Suprapubic skin (tissue), 4 donors: ENCODE measurements around the gene SLC12A8. TPM values are rescaled to one million over a fixed set of nuclear protein-coding genes. Genes with fewer than 3 reads are reported as not detected.

ENCODE experiments used
- DNase-seq, 2 donors: peaks; one replicate each; pipeline ENCODE4 v3.0.0-alpha.2; 2019; ENCODE audit warnings: low spot score in 2 of 2
- H3K27ac ChIP-seq: fragments of 200-600 bp; sonication (generic); one replicate; pipeline ENCODE4 v1.5.1; 2019
- H3K27me3 ChIP-seq: fragments of 200-600 bp; sonication (generic); one replicate; pipeline ENCODE4 v1.5.1; 2019
- H3K36me3 ChIP-seq: fragments of 200-600 bp; sonication (generic); one replicate; pipeline ENCODE4 v1.5.1; 2019
- H3K4me1 ChIP-seq: fragments of 200-600 bp; sonication (generic); one replicate; pipeline ENCODE4 v1.5.1; 2019
- H3K4me3 ChIP-seq: fragments of 200-600 bp; sonication (generic); one replicate; pipeline ENCODE4 v1.5.1; 2019; ENCODE audit warnings: mild to moderate bottlenecking
- H3K9me3 ChIP-seq: fragments of 200-600 bp; sonication (generic); one replicate; pipeline ENCODE4 v1.5.1; 2019
- EP300 ChIP-seq: sonication (generic); formaldehyde crosslinking; IDR thresholded peaks from one replicate; pipeline ENCODE4 v1.6.1; 2017; ENCODE audit warnings: antibody characterized with exemption
- POLR2A ChIP-seq, 2 donors: fragments of 450-650 bp; IDR thresholded peaks; one replicate each; pipeline ENCODE4 v1.6.1; 2017; ENCODE audit warnings: antibody characterized with exemption in 2 of 2, mild to moderate bottlenecking in 2 of 2, moderate library complexity in 2 of 2
- POLR2AphosphoS5 ChIP-seq, 3 donors: sonication (generic); formaldehyde crosslinking; IDR thresholded peaks; one replicate each; pipeline ENCODE4 v1.6.1; 2017; ENCODE audit warnings: antibody characterized with exemption in 3 of 3
- WGBS: methylation state at CpG from one replicate; pipeline ENCODE4 v1.1.5; 2018; 5-methylcytosine and 5-hydroxymethylcytosine counted together
- total RNA-seq, 4 donors: library from RNA; depleted of rRNA; stranded (reverse); fragments of >200 nt; gene quantifications; one replicate each; pipeline ENCODE4 v1.1.0, GENCODE V29; 2016
- TF ChIP-seq, protein P1 (sequence below), 2 donors: fragments of 200-600 bp in 1 of 2; fragments of 450-650 bp in 1 of 2; sonication (generic) in 1 of 2; IDR thresholded peaks; one replicate each; pipeline ENCODE4 v1.5.1; 2016 to 2019; ENCODE audit warnings: antibody characterized with exemption in 2 of 2, mild to moderate bottlenecking in 1 of 2, moderate library complexity in 1 of 2

Gene SLC12A8
- total RNA-seq, 4 donors from 2014 or later = 2.5 to 5.8 (median 4.4) TPM

DNA sequence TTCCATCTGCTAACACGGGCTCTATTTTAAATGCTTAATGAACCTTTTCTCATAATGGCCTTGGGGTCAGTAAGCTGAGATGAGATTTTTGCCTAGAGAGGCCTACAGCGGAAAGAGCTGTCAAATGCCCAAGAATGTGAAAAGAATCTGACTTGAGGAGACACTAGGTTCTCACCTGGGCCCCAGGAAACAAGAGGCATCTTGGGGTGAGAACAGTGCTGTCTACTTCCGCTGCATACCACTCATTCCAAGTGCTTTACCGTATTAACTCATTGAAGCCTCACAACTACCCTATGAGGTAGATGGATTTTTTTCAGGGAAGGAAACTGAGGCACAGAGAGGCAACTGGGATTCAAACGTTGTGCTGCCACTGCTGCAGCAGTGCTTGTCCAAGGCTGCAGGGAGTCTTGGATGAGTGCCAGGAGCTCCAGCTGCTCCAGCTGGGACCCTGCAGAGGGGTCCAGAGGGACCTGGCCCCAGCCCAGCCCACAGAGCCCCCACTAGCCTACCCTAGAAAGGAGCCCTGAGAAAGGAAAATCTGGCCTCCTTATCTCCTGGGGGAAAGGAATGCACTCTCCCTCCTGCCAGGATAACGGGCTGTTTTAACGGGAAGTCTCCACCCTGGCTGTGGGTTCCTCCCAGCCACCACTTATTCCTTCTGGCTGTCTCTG, 68.4 kb downstream of the SLC12A8 start:
- H3K27me3 ChIP-seq = no peaks in the 10 kb centered on the region
- H3K36me3 ChIP-seq = no peaks in the 10 kb centered on the region
- no peaks in the 10 kb centered on the region for H3K9me3 ChIP-seq
- DNase-seq = no peak
- H3K4me3 ChIP-seq = no peak overlapping the region
- peaks cover 63% of the 10 kb centered on the region for H3K4me1 ChIP-seq
- H3K27ac ChIP-seq = no peak overlapping the region
- 60% methylated on average over 7 of the region's 7 CpGs for WGBS
- TF ChIP-seq, protein P1, sequence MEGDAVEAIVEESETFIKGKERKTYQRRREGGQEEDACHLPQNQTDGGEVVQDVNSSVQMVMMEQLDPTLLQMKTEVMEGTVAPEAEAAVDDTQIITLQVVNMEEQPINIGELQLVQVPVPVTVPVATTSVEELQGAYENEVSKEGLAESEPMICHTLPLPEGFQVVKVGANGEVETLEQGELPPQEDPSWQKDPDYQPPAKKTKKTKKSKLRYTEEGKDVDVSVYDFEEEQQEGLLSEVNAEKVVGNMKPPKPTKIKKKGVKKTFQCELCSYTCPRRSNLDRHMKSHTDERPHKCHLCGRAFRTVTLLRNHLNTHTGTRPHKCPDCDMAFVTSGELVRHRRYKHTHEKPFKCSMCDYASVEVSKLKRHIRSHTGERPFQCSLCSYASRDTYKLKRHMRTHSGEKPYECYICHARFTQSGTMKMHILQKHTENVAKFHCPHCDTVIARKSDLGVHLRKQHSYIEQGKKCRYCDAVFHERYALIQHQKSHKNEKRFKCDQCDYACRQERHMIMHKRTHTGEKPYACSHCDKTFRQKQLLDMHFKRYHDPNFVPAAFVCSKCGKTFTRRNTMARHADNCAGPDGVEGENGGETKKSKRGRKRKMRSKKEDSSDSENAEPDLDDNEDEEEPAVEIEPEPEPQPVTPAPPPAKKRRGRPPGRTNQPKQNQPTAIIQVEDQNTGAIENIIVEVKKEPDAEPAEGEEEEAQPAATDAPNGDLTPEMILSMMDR (IDR thresholded peaks at IDR 0.05) = no peak
- TF ChIP-seq POLR2A (IDR thresholded peaks at IDR 0.05) = no peak
- TF ChIP-seq EP300 = no peak
- no peak for TF ChIP-seq POLR2AphosphoS5 (IDR thresholded peaks at IDR 0.05)

DNA sequence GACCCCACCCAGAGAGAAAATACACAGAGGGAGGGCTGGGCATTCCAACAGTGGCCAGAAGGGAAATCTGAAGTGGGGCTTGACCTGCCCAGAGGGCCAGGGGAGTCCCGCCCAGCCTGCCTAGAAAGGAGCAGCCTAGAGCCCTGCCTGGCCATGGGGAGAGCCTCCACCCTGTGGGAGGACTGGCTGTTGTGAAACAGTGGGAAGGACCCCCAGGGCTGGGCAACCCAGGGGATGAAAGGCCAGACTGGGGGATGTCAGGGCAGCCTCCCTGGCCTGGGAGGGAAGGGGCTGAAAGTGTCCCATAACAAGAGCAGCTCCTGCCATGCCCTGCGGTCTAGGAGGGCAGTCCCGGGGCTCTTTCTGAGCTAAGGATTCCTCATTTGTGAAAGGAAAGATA, 69.0 kb downstream of the SLC12A8 start:
- TF ChIP-seq POLR2AphosphoS5 (IDR thresholded peaks at IDR 0.05) (no peak), POLR2A (IDR thresholded peaks at IDR 0.05) (no peak), EP300 (no peak)
- TF ChIP-seq, protein P1 (IDR thresholded peaks at IDR 0.05) = no peak
- Histone ChIP-seq H3K9me3 (no peaks in the 10 kb centered on the region), H3K36me3 (no peaks in the 10 kb centered on the region), H3K27me3 (no peaks in the 10 kb centered on the region), H3K4me1 (peaks cover 57% of the 10 kb centered on the region), H3K4me3 (no peak overlapping the region), H3K27ac (no peak overlapping the region)
- DNase-seq = no peak
- WGBS = 83% methylated on average over 3 of the region's 3 CpGs

- no peak for DNase-seq
- Histone ChIP-seq H3K9me3 (no peaks in the 10 kb centered on the region), H3K27ac (no peak overlapping the region), H3K27me3 (no peaks in the 10 kb centered on the region), H3K4me1 (peaks cover 51% of the 10 kb centered on the region), H3K36me3 (no peaks in the 10 kb centered on the region), H3K4me3 (no peak overlapping the region)
- TF ChIP-seq EP300 (no peak), POLR2AphosphoS5 (IDR thresholded peaks at IDR 0.05) (no peak), POLR2A (IDR thresholded peaks at IDR 0.05) (no peak)
- TF ChIP-seq, protein P1 (IDR thresholded peaks at IDR 0.05) = no peak
- 92% methylated on average over 6 of the region's 6 CpGs for WGBS
Measured at GRCh38 chr3:125142940-125143339, 69.6 kb downstream of the SLC12A8 start.

- 84% methylated on average over 11 of the region's 12 CpGs for WGBS
- H3K36me3 ChIP-seq = no peaks in the 10 kb centered on the region
- DNase-seq = no peak
- H3K27ac ChIP-seq = peak overlapping the region; percentile 73
- H3K4me1 ChIP-seq = peaks cover 51% of the 10 kb centered on the region
- no peaks in the 10 kb centered on the region for H3K27me3 ChIP-seq
- TF ChIP-seq POLR2AphosphoS5 (IDR thresholded peaks at IDR 0.05) (no peak), EP300 (no peak), POLR2A (IDR thresholded peaks at IDR 0.05) (no peak)
- TF ChIP-seq, protein P1 (IDR thresholded peaks at IDR 0.05) = no peak
- peak overlapping the region; percentile 45 for H3K4me3 ChIP-seq
- no peaks in the 10 kb centered on the region for H3K9me3 ChIP-seq
Measured at GRCh38 chr3:125142420-125142778, 70.1 kb downstream of the SLC12A8 start.

DNA sequence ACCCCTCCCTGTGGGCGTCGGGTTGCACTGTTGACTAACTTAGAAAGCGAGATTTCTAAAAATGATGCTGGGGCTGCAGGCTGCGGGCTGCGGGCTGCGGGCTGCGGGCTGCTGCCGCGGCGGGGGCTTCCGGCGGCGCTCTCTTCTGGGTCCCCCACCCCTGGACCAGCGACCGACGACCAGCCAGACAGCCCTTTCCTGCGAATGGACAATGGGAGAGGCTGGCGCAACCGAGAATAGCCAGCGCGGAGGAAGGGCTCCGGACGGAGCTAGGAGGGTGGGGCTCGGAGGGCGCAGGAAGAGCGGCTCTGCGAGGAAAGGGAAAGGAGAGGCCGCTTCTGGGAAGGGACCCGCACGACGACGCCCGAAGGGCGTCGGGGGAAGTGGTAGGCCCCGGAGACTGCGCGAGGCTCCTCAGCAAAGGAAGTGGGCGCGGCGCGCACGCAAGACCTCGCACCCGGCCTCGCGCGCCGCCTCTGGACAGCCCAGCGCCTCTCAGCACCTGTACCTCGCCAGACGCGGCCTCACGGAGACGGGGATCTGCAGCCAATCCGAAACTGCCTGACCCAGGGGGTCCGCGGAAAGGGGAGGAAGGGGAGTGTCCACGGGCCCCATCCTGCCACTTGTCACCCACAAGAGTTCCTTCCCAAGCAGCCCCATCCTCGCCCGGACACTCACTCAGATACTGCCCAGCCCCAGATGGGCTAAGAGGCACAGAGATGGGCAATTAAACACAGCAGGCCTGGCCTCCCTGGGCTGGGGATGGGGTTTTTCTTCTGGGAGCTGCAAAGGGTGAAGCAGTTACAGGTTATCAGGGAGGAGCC, 70.7 kb downstream of the SLC12A8 start:
- H3K4me3 ChIP-seq = peak overlapping the region; percentile 45
- no peaks in the 10 kb centered on the region for H3K9me3 ChIP-seq
- H3K27ac ChIP-seq = peak overlapping the region; percentile 73
- TF ChIP-seq, protein P1 (IDR thresholded peaks at IDR 0.05) = peak in 1 of 2 donors; percentile 37
- no peak for TF ChIP-seq POLR2AphosphoS5 (IDR thresholded peaks at IDR 0.05)
- DNase-seq = no peak
- no peaks in the 10 kb centered on the region for H3K36me3 ChIP-seq
- no CpG with 5 or more reads among the region's 61 CpGs for WGBS
- no peaks in the 10 kb centered on the region for H3K27me3 ChIP-seq
- peaks cover 56% of the 10 kb centered on the region for H3K4me1 ChIP-seq
